SK-N-SH treated with all-trans-retinoic acid at 6 μM for 48 hours (cell line): Measurements from ENCODE around the gene SMAGP.

Source experiments
- ARNTL ChIP-seq: fragments of 450-650 bp; formaldehyde crosslinking; IDR thresholded peaks from 2 replicates; pipeline ENCODE4 v1.5.0; 2020; ENCODE audit warnings: low read depth, mild to moderate bottlenecking, moderate library complexity, borderline replicate concordance
- OSR1 ChIP-seq: fragments of 250-450 bp; sonication (Bioruptor Pico); IDR thresholded peaks from 2 replicates; pipeline ENCODE4 v1.8.0; 2022; ENCODE audit warnings: moderate library complexity, mild to moderate bottlenecking, inconsistent platforms
- PATZ1 ChIP-seq: fragments of 250-450 bp; sonication (Bioruptor Pico); IDR thresholded peaks from 2 replicates; pipeline ENCODE4 v1.8.0; 2020; ENCODE audit warnings: mild to moderate bottlenecking, moderate library complexity, borderline replicate concordance
- POU6F1 ChIP-seq: fragments of 250-450 bp; sonication (Bioruptor Pico); IDR thresholded peaks from 2 replicates; pipeline ENCODE4 v1.8.0; 2021; ENCODE audit warnings: low read depth, mild to moderate bottlenecking, moderate library complexity, borderline replicate concordance
- TCF4 ChIP-seq: fragments of 250-450 bp; sonication (Bioruptor Pico); IDR thresholded peaks from 2 replicates; pipeline ENCODE4 v1.8.0; 2021; ENCODE audit warnings: mild to moderate bottlenecking, moderate library complexity, borderline replicate concordance
- TSHZ2 ChIP-seq: fragments of 250-450 bp; sonication (Bioruptor Pico); IDR thresholded peaks from 2 replicates; pipeline ENCODE4 v1.5.0; 2020; ENCODE audit warnings: mild to moderate bottlenecking, moderate library complexity
- ZFP3 ChIP-seq: fragments of 250-450 bp; sonication (Bioruptor Pico); IDR thresholded peaks from 2 replicates; pipeline ENCODE4 v1.5.0; 2020; ENCODE audit warnings: mild to moderate bottlenecking, moderate library complexity

GRCh38 chr12:51202718-51203117 is 67.5 kb downstream of the SMAGP start:
- TF ChIP-seq TSHZ2 (CRISPR knock-in tag) (no peak), POU6F1 (CRISPR knock-in tag) (no peak), PATZ1 (CRISPR knock-in tag) (no peak), ZFP3 (CRISPR knock-in tag) (no peak), TCF4 (CRISPR knock-in tag) (no peak), OSR1 (no peak), ARNTL (CRISPR knock-in tag) (no peak)
